Endothelial cell (in vitro differentiated cells): ENCODE results near the gene KCTD12. TPM values are rescaled to one million over a fixed set of nuclear protein-coding genes. Genes with fewer than 3 reads are reported as not detected.

ENCODE experiments used
- DNase-seq: peaks from one replicate; pipeline ENCODE4 v3.0.0; 2021; ENCODE audit warnings: low spot score
- H3K27ac Mint-ChIP-seq: one replicate; pipeline ENCODE4 v1.8.0; 2021; ENCODE audit warnings: mixed read lengths, inconsistent platforms; ENCODE audit not compliant: unreplicated experiment
- H3K27me3 Mint-ChIP-seq: one replicate; pipeline ENCODE4 v1.8.0; 2021; ENCODE audit warnings: mild to moderate bottlenecking, moderate library complexity, mixed read lengths, inconsistent platforms; ENCODE audit not compliant: unreplicated experiment
- H3K36me3 Mint-ChIP-seq: one replicate; pipeline ENCODE4 v1.8.0; 2021; ENCODE audit warnings: mild to moderate bottlenecking, low read depth, mixed read lengths, inconsistent platforms; ENCODE audit not compliant: unreplicated experiment
- H3K4me1 Mint-ChIP-seq: one replicate; pipeline ENCODE4 v1.8.0; 2021; ENCODE audit warnings: mild to moderate bottlenecking, mixed read lengths, inconsistent platforms; ENCODE audit not compliant: unreplicated experiment
- H3K4me3 Mint-ChIP-seq: one replicate; pipeline ENCODE4 v1.8.0; 2021; ENCODE audit warnings: mild to moderate bottlenecking, mixed read lengths, inconsistent platforms; ENCODE audit not compliant: unreplicated experiment
- H3K9me3 Mint-ChIP-seq: one replicate; pipeline ENCODE4 v1.8.0; 2021; ENCODE audit warnings: mixed read lengths, inconsistent platforms; ENCODE audit not compliant: unreplicated experiment
- CTCF ChIP-seq: fragments of 200-600 bp; sonication (generic); IDR thresholded peaks from one replicate; pipeline ENCODE4 v1.5.0; 2021; ENCODE audit warnings: antibody characterized with exemption; ENCODE audit not compliant: unreplicated experiment
- long read RNA-seq: library from polyadenylated mRNA; unstranded; transcript quantifications from one replicate; pipeline ENCODE4 v2.0.0, GENCODE V29; 2020; ENCODE audit not compliant: unreplicated experiment
- total RNA-seq: library from RNA; stranded (reverse); fragmentation: NEBNext Ultra II Directional; extraction: Animal tissue kit (Norgen Biotek cat#: 25700); gene quantifications from one replicate; pipeline ENCODE4 v1.2.1, GENCODE V29; 2021; ENCODE audit not compliant: unreplicated experiment

Gene KCTD12
- total RNA-seq: 9.6 TPM
- long read RNA-seq: 0 reads

- Mint-ChIP-seq H3K36me3 (peaks cover 3% of the 10 kb centered on the region), H3K9me3 (no peaks in the 10 kb centered on the region), H3K4me1 (peaks cover 15% of the 10 kb centered on the region), H3K27me3 (peaks cover 20% of the 10 kb centered on the region), H3K4me3 (peak within 1 kb of the TSS; percentile 89), H3K27ac (peak within 1 kb of the TSS; percentile 28)
- peak; percentile 77 for DNase-seq
- TF ChIP-seq CTCF: no peak
Measured at GRCh38 chr13:76886292-76887075, at the start of gene KCTD12. Gene KCTD12, minus strand, starts transcription at chr13:76886405. Its CDS starts 257 bp downstream, at chr13:76886148.

- Mint-ChIP-seq H3K27me3 (peaks cover 1% of the 10 kb centered on the region), H3K27ac (no peak overlapping the region)
Measured at GRCh38 chr13:76934671-76935070, 48.5 kb upstream of the KCTD12 start.

GRCh38 chr13:76932076-76932475 lies 45.9 kb upstream of the KCTD12 start:
- no peaks in the 10 kb centered on the region for H3K9me3 Mint-ChIP-seq
- H3K27me3 Mint-ChIP-seq: peaks cover 1% of the 10 kb centered on the region
- DNase-seq: no peak
- no peak overlapping the region for H3K27ac Mint-ChIP-seq
- no peak overlapping the region for H3K4me3 Mint-ChIP-seq
- no peaks in the 10 kb centered on the region for H3K4me1 Mint-ChIP-seq
- no peaks in the 10 kb centered on the region for H3K36me3 Mint-ChIP-seq
- TF ChIP-seq CTCF: no peak

More at GRCh38 chr13:76934671-76935070, 48.5 kb upstream of the KCTD12 start:
- Mint-ChIP-seq H3K9me3 (no peaks in the 10 kb centered on the region), H3K4me1 (no peaks in the 10 kb centered on the region), H3K4me3 (no peak overlapping the region), H3K36me3 (no peaks in the 10 kb centered on the region)
- no peak for TF ChIP-seq CTCF
- no peak for DNase-seq

GRCh38 chr13:76929851-76930374 lies 43.7 kb upstream of the KCTD12 start:
- no peak for DNase-seq
- Mint-ChIP-seq H3K27me3 (no peaks in the 10 kb centered on the region), H3K4me3 (no peak overlapping the region), H3K36me3 (no peaks in the 10 kb centered on the region), H3K9me3 (no peaks in the 10 kb centered on the region), H3K4me1 (no peaks in the 10 kb centered on the region), H3K27ac (no peak overlapping the region)
- TF ChIP-seq CTCF: no peak

GRCh38 chr13:76929320-76929719 lies 43.1 kb upstream of the KCTD12 start:
- TF ChIP-seq CTCF: no peak
- Mint-ChIP-seq H3K27ac (no peak overlapping the region), H3K27me3 (no peaks in the 10 kb centered on the region), H3K36me3 (no peaks in the 10 kb centered on the region), H3K9me3 (no peaks in the 10 kb centered on the region), H3K4me3 (no peak overlapping the region), H3K4me1 (no peaks in the 10 kb centered on the region)
- DNase-seq: no peak
